HL-60 (cell line): ENCODE data around the gene CEACAM4.

ENCODE experiments used
- GABPA ChIP-seq: IDR thresholded peaks from 2 replicates; pipeline ENCODE4 v1.6.1; 2012; ENCODE audit warnings: low read depth
- POLR2AphosphoS5 ChIP-seq: IDR thresholded peaks from 2 replicates; pipeline ENCODE4 v1.6.1; 2012; ENCODE audit warnings: low read depth
- TF ChIP-seq, protein P1 (sequence below): IDR thresholded peaks from one replicate; pipeline ENCODE4 v1.5.1; 2011; ENCODE audit warnings: low read length, control low read depth, inconsistent platforms; ENCODE audit not compliant: insufficient read depth

DNA sequence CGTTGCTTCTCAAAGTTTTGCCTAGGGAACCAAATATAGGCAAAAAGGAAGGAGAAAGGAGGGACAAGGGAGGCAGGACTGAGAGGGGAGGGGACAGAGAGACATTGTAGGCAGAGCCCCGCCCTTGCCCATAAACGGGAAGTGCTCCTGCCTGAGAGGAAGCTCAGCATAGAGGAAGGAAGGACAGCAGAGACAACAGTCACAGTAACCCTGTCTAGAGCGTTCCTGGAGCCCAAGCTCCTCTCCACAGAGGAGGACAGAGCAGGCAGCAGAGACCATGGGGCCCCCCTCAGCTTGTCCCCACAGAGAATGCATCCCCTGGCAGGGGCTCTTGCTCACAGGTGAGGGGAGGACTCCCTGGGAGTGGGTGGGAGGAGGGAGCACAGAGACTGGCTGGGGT, 50.9 kb downstream of the CEACAM4 start, which contains the start of gene CEACAM21:
- TF ChIP-seq, protein P1, sequence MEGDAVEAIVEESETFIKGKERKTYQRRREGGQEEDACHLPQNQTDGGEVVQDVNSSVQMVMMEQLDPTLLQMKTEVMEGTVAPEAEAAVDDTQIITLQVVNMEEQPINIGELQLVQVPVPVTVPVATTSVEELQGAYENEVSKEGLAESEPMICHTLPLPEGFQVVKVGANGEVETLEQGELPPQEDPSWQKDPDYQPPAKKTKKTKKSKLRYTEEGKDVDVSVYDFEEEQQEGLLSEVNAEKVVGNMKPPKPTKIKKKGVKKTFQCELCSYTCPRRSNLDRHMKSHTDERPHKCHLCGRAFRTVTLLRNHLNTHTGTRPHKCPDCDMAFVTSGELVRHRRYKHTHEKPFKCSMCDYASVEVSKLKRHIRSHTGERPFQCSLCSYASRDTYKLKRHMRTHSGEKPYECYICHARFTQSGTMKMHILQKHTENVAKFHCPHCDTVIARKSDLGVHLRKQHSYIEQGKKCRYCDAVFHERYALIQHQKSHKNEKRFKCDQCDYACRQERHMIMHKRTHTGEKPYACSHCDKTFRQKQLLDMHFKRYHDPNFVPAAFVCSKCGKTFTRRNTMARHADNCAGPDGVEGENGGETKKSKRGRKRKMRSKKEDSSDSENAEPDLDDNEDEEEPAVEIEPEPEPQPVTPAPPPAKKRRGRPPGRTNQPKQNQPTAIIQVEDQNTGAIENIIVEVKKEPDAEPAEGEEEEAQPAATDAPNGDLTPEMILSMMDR, result no peak
- TF ChIP-seq POLR2AphosphoS5 (peak; percentile 85), GABPA (peak; percentile 65)
